SK-N-SH (cell line): ENCODE data around the gene RAB34. TPM values are rescaled to one million over a fixed set of nuclear protein-coding genes. Genes with fewer than 3 reads are reported as not detected.

Source experiments
- CTCF ChIA-PET: fragments of 300-600, 350-600 bp; formaldehyde crosslinking; extraction: SDS; loops from one replicate; lab custom pipeline; 2021; lab: Yijun Ruan, JAX
- POLR2A ChIA-PET: fragments of 350-600 bp; sonication (Branson Sonifier 250); formaldehyde crosslinking; extraction: SDS; loops from one replicate; lab custom pipeline; 2020; ENCODE audit warnings: antibody characterized with exemption, inconsistent platforms; lab: Yijun Ruan, JAX
- DNase-seq: peaks from one replicate; pipeline ENCODE4 v3.0.0; 2012
- H2AFZ ChIP-seq: fragments of 200-600 bp; sonication (generic); 2 replicates; pipeline ENCODE4 v1.8.1; 2016; ENCODE audit warnings: antibody characterized with exemption, mild to moderate bottlenecking, low read depth
- H3F3A ChIP-seq: fragments of 200-600 bp; sonication (generic); replicated peaks from 2 replicates; pipeline ENCODE3; 2016; ENCODE audit warnings: antibody characterized with exemption, mild to moderate bottlenecking; ENCODE audit not compliant: insufficient read depth
- H3K27ac ChIP-seq, 2 experiments: fragments of 200-500 bp in 1 of 2; fragments of 200-600 bp in 1 of 2; sonication (Bioruptor generic) in 1 of 2; sonication (generic), shearing (Covaris generic) in 1 of 2; 2 replicates each; pipeline versions ENCODE4 v1.5.1 to v1.6.1; 2014 to 2016; ENCODE audit warnings: low read depth in 2 of 2, inconsistent platforms in 1 of 2, low read length in 1 of 2, mild to moderate bottlenecking in 1 of 2, mixed read lengths in 1 of 2
- H3K27me3 ChIP-seq: fragments of 200-600 bp; sonication (generic), shearing (Covaris generic); 2 replicates; pipeline ENCODE4 v1.6.1; 2016; ENCODE audit warnings: mixed run types; ENCODE audit not compliant: insufficient read depth
- H3K36me3 ChIP-seq, 2 experiments: fragments of 200-500 bp in 1 of 2; fragments of 200-600 bp in 1 of 2; sonication (Bioruptor generic) in 1 of 2; sonication (generic) in 1 of 2; replicated peaks in 1 of 2; 2 replicates each; pipeline versions ENCODE3 to v1.5.1; 2014 to 2016; ENCODE audit warnings: low read length in 1 of 2, mild to moderate bottlenecking in 1 of 2; ENCODE audit not compliant: insufficient read depth in 2 of 2, control insufficient read depth in 1 of 2
- H3K4me1 ChIP-seq, 2 experiments: fragments of 200-500 bp in 1 of 2; fragments of 200-600 bp in 1 of 2; sonication (Bioruptor generic) in 1 of 2; sonication (generic), shearing (Covaris generic) in 1 of 2; 2 replicates each; pipeline versions ENCODE4 v1.5.1 to v1.6.1; 2014 to 2016; ENCODE audit warnings: low read depth in 1 of 2, low read length in 1 of 2, mixed run types in 1 of 2; ENCODE audit not compliant: insufficient read depth in 2 of 2, control insufficient read depth in 1 of 2
- H3K4me2 ChIP-seq: fragments of 200-600 bp; sonication (generic), shearing (Covaris generic); 2 replicates; pipeline ENCODE4 v1.6.1; 2017; ENCODE audit warnings: mixed run types
- H3K4me3 ChIP-seq, 2 experiments: fragments of 200-500 bp in 1 of 2; fragments of 200-600 bp in 1 of 2; sonication (Bioruptor generic) in 1 of 2; sonication (generic), shearing (Covaris generic) in 1 of 2; 2 replicates each; pipeline versions ENCODE4 v1.5.1 to v1.8.1; 2014 to 2016; ENCODE audit warnings: low read depth in 2 of 2, inconsistent platforms in 1 of 2, low read length in 1 of 2, mild to moderate bottlenecking in 1 of 2, mixed read lengths in 1 of 2, moderate library complexity in 1 of 2
- H3K79me2 ChIP-seq: fragments of 200-600 bp; sonication (generic); 2 replicates; pipeline ENCODE4 v1.8.1; 2017; ENCODE audit warnings: mild to moderate bottlenecking; ENCODE audit not compliant: insufficient read depth
- H3K9ac ChIP-seq: fragments of 200-600 bp; sonication (generic); 2 replicates; pipeline ENCODE4 v1.6.1; 2017; ENCODE audit warnings: mixed run types
- H3K9me2 ChIP-seq: fragments of 200-600 bp; sonication (generic); 2 replicates; pipeline ENCODE4 v1.6.1; 2017; ENCODE audit warnings: mixed run types
- H3K9me3 ChIP-seq: fragments of 200-600 bp; sonication (generic); 2 replicates; pipeline ENCODE4 v1.6.1; 2017; ENCODE audit warnings: mixed run types, mild to moderate bottlenecking, moderate library complexity
- H4K20me1 ChIP-seq: fragments of 200-600 bp; sonication (generic); 2 replicates; pipeline ENCODE4 v1.6.1; 2017; ENCODE audit warnings: mild to moderate bottlenecking, mixed run types; ENCODE audit not compliant: insufficient read depth
- CTCF ChIP-seq: fragments of 200-600 bp; sonication (generic); IDR thresholded peaks from 2 replicates; pipeline ENCODE4 v1.6.1; 2017; ENCODE audit warnings: antibody characterized with exemption, mild to moderate bottlenecking, moderate library complexity
- EZH2phosphoT487 ChIP-seq: fragments of 200-600 bp; sonication (generic); IDR thresholded peaks from 2 replicates; pipeline ENCODE4 v1.6.1; 2017; ENCODE audit warnings: low read depth, mixed run types, mild to moderate bottlenecking, antibody characterized with exemption, moderate library complexity, borderline replicate concordance
- FOXJ3 ChIP-seq: sonication (generic); formaldehyde crosslinking; IDR thresholded peaks from 2 replicates; pipeline ENCODE4 v1.5.1; 2020; ENCODE audit warnings: mild to moderate bottlenecking, missing genetic modification reagents
- FOXM1 ChIP-seq: IDR thresholded peaks from 2 replicates; pipeline ENCODE4 v1.4.0; 2012; ENCODE audit warnings: low read depth, mild to moderate bottlenecking
- GABPA ChIP-seq: IDR thresholded peaks from 2 replicates; pipeline ENCODE4 v1.4.0; 2012; ENCODE audit warnings: low read depth, mild to moderate bottlenecking
- GATA2 ChIP-seq: sonication (generic); formaldehyde crosslinking; IDR thresholded peaks from 2 replicates; pipeline ENCODE4 v1.5.0; 2020; ENCODE audit warnings: mild to moderate bottlenecking, missing genetic modification reagents
- IRF3 ChIP-seq: fragments of 150-350 bp; IDR thresholded peaks from 2 replicates; pipeline ENCODE4 v1.6.1; 2016; ENCODE audit warnings: mild to moderate bottlenecking, low read depth, low read length
- MXI1 ChIP-seq: IDR thresholded peaks from 2 replicates; pipeline ENCODE4 v1.6.1; 2012; ENCODE audit warnings: mild to moderate bottlenecking, low read depth, low read length, improper control_type of control experiment
- PBX3 ChIP-seq: IDR thresholded peaks from 2 replicates; pipeline ENCODE4; 2012
- RCOR1 ChIP-seq: fragments of 150-350 bp; IDR thresholded peaks from 2 replicates; pipeline ENCODE4 v1.6.1; 2017; ENCODE audit warnings: antibody characterized with exemption, low read length
- REST ChIP-seq: IDR thresholded peaks from 2 replicates; pipeline ENCODE4 v1.6.1; 2012; ENCODE audit warnings: mild to moderate bottlenecking, low read depth, low read length, moderate library complexity
- RFX5 ChIP-seq: IDR thresholded peaks from 2 replicates; pipeline ENCODE4 v1.6.1; 2012; ENCODE audit warnings: mild to moderate bottlenecking, improper control_type of control experiment, low read length
- YY1 ChIP-seq: IDR thresholded peaks from 2 replicates; pipeline ENCODE4 v1.4.0; 2012; ENCODE audit warnings: low read depth, mild to moderate bottlenecking
- WGBS: methylation state at CpG from one replicate; pipeline ENCODE4 v1.1.6; 2017; ENCODE audit warnings: low lambda C conversion rate; 5-methylcytosine and 5-hydroxymethylcytosine counted together
- polyA plus RNA-seq, 3 experiments: library from polyadenylated mRNA; depleted of rRNA; stranded (reverse); fragments of >200 nt; gene quantifications; 2 replicates each; pipeline ENCODE4 v1.2.3, GENCODE V29; 2012

Gene RAB34
- polyA plus RNA-seq, 1 of the 3 experiments (the other 2 are of a cell fraction), result 0.18 TPM

- TF ChIP-seq REST, result no peak
- TF ChIP-seq GATA2, result no peak
- TF ChIP-seq RCOR1, result no peak
- TF ChIP-seq YY1, result no peak
- no peak for TF ChIP-seq CTCF
These were observed 14.0 kb downstream of the RAB34 start (continued) for GRCh38 chr17:28703552-28704218.

GRCh38 chr17:28702752-28703150 is 14.9 kb downstream of the RAB34 start:
- H3K27ac ChIP-seq, result no peak overlapping the region
- ChIA-PET CTCF (no interaction called here), POLR2A (no interaction called here)
- H3K4me2 ChIP-seq, result no peak overlapping the region
- no peaks in the 10 kb centered on the region for H4K20me1 ChIP-seq
- H3K9ac ChIP-seq, result no peak overlapping the region
- peaks cover 8% of the 10 kb centered on the region for H3F3A ChIP-seq
- no peak overlapping the region for H3K4me3 ChIP-seq
- no peaks in the 10 kb centered on the region for H3K27me3 ChIP-seq
- 85% methylated on average over 3 of the region's 3 CpGs for WGBS
- no peaks in the 10 kb centered on the region for H3K9me3 ChIP-seq
- no peaks in the 10 kb centered on the region for H3K79me2 ChIP-seq
- H3K4me1 ChIP-seq, result peaks cover 0 to 14% of the 10 kb centered on the region in 2 experiments; a peak in 1 of 4 replicates
- no peak overlapping the region for H2AFZ ChIP-seq
- no peak for DNase-seq
- H3K9me2 ChIP-seq, result no peaks in the 10 kb centered on the region
- peaks cover 23 to 63% of the 10 kb centered on the region in 2 experiments for H3K36me3 ChIP-seq
- TF ChIP-seq RFX5 (no peak), PBX3 (no peak), MXI1 (no peak), IRF3 (no peak), FOXJ3 (CRISPR knock-in tag) (no peak), GABPA (no peak), EZH2phosphoT487 (no peak), CTCF (no peak), RCOR1 (no peak), FOXM1 (no peak), REST (no peak)
